Gastroesophageal sphincter (tissue), 4 donors: ENCODE measurements around the gene SLC26A8. TPM values are rescaled to one million over a fixed set of nuclear protein-coding genes. Genes with fewer than 3 reads are reported as not detected.
"Not testable (repeated sequence)": the region's sequence is repeated elsewhere in the genome, so short reads cannot be mapped to it uniquely, and the experiment has no call there.

Experiments
- ATAC-seq: fragments of 150-250 bp; one replicate; pipeline ENCODE4 v1.9.1; 2016; ENCODE audit warnings: mild to moderate bottlenecking, moderate library complexity
- H3K27ac ChIP-seq, 4 donors: fragments of 200-600 bp; sonication (generic) in 3 of 4; 1 replicate in 3 of 4; 2 replicates in 1 of 4; pipeline ENCODE4 v1.5.1; 2016 to 2019
- H3K27me3 ChIP-seq: fragments of 200-600 bp; sonication (generic); one replicate; pipeline ENCODE4 v1.5.1; 2019
- H3K36me3 ChIP-seq, 2 donors: fragments of 200-600 bp; sonication (generic); one replicate each; pipeline ENCODE4 v1.5.1; 2019; ENCODE audit warnings: control low read depth in 1 of 2
- H3K4me1 ChIP-seq, 3 donors: fragments of 200-600 bp; sonication (generic); 1 replicate in 2 of 3; 2 replicates in 1 of 3; pipeline ENCODE4 v1.5.1; 2016 to 2019; ENCODE audit warnings: control low read depth in 2 of 3
- H3K4me3 ChIP-seq, 2 donors: fragments of 200-600 bp; sonication (generic); one replicate each; pipeline ENCODE4 v1.5.1; 2019; ENCODE audit warnings: mild to moderate bottlenecking in 1 of 2, moderate library complexity in 1 of 2
- H3K9me3 ChIP-seq, 3 donors: fragments of 200-600 bp; sonication (generic); one replicate each; pipeline ENCODE4 v1.5.1; 2017 to 2019; ENCODE audit warnings: control low read depth in 2 of 3
- EP300 ChIP-seq: sonication (generic); formaldehyde crosslinking; IDR thresholded peaks from one replicate; pipeline ENCODE4 v1.6.1; 2017; ENCODE audit warnings: antibody characterized with exemption, mild to moderate bottlenecking
- POLR2A ChIP-seq, 2 donors: fragments of 450-650 bp; IDR thresholded peaks; one replicate each; pipeline ENCODE4 v1.6.1; 2017; ENCODE audit warnings: antibody characterized with exemption in 2 of 2, mild to moderate bottlenecking in 2 of 2, moderate library complexity in 1 of 2
- POLR2AphosphoS5 ChIP-seq: sonication (generic); formaldehyde crosslinking; IDR thresholded peaks from one replicate; pipeline ENCODE4 v1.6.1; 2017; ENCODE audit warnings: antibody characterized with exemption
- WGBS, 2 donors: methylation state at CpG; one replicate each; pipeline ENCODE4 v1.1.5; 2018; ENCODE audit warnings: low coverage in 1 of 2; 5-methylcytosine and 5-hydroxymethylcytosine counted together
- total RNA-seq, 4 donors: library from RNA; depleted of rRNA; stranded (reverse); fragments of >200 nt; gene quantifications; one replicate each; pipeline ENCODE4 v1.1.0, GENCODE V29; 2016
- TF ChIP-seq, protein P1 (sequence below), 4 experiments: fragments of 200-600 bp in 2 of 4; fragments of 450-650 bp in 2 of 4; sonication (generic) in 1 of 4; IDR thresholded peaks; one replicate each; pipeline ENCODE4 v1.5.1; 2017 to 2019; ENCODE audit warnings: antibody characterized with exemption in 4 of 4, mild to moderate bottlenecking in 2 of 4, moderate library complexity in 2 of 4

SLC26A8 gene
- total RNA-seq, 4 donors from 2014 or later: not detected

DNA sequence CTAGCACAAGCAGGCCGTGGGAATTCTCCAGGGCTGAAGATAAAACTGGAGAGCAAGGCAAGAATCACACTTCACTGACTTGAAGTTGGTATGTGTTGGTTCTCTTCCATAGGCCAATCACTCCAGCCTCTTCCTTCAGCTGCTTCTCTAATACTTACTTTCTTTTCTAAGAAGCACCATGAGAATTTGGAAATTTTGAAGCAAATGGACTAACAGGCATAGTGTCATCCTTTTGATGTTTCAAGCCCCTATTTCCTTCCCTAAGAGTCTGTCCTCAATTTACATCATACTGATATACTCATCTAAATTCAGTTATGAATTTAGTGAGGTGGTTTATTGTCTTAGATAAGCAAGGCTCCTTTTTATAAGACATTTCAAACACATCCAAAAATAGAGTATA is 24.0 kb downstream of the SLC26A8 start:
- 73% methylated on average over 1 of the region's 1 CpG; no CpG with 5 or more reads in 1 of the 2 donors for WGBS, 2 donors
- Histone ChIP-seq H3K27ac (no peak overlapping the region), H3K9me3 (no peaks in the 10 kb centered on the region), H3K27me3 (no peaks in the 10 kb centered on the region), H3K4me1 (no peaks in the 10 kb centered on the region), H3K4me3 (no peak overlapping the region), H3K36me3 (no peaks in the 10 kb centered on the region)
- TF ChIP-seq POLR2AphosphoS5: no peak
- TF ChIP-seq POLR2A (IDR thresholded peaks at IDR 0.05): no peak
- TF ChIP-seq, protein P1, sequence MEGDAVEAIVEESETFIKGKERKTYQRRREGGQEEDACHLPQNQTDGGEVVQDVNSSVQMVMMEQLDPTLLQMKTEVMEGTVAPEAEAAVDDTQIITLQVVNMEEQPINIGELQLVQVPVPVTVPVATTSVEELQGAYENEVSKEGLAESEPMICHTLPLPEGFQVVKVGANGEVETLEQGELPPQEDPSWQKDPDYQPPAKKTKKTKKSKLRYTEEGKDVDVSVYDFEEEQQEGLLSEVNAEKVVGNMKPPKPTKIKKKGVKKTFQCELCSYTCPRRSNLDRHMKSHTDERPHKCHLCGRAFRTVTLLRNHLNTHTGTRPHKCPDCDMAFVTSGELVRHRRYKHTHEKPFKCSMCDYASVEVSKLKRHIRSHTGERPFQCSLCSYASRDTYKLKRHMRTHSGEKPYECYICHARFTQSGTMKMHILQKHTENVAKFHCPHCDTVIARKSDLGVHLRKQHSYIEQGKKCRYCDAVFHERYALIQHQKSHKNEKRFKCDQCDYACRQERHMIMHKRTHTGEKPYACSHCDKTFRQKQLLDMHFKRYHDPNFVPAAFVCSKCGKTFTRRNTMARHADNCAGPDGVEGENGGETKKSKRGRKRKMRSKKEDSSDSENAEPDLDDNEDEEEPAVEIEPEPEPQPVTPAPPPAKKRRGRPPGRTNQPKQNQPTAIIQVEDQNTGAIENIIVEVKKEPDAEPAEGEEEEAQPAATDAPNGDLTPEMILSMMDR (IDR thresholded peaks at IDR 0.05): no peak
- no peak for TF ChIP-seq EP300
- ATAC-seq: no peak

DNA sequence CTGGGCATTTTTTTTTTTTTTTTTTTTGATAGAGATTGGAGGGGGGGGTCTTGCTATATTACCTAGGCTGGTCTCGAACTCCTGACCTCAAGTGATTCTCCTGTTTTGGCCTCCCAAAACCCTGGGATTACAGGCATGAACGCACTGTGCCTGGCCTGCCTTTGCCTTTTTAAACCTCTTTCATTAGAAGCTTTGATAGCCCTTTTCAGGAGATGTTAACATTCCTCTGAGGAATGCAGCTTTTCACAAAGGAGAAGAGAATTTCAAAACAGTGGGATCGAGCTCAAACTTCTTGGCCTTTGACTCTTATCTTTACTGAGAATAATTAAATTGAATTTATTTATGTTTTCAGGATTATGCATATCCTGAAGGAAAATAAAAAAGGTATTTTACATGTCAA is 31.3 kb downstream of the SLC26A8 start:
- H3K27ac ChIP-seq: no peak overlapping the region
- H3K36me3 ChIP-seq: no peaks in the 10 kb centered on the region
- ATAC-seq: no peak
- H3K4me1 ChIP-seq: no peaks in the 10 kb centered on the region
- WGBS, 2 donors: 59 to 75% methylated on average over 2 to 3 of the region's 3 CpGs
- H3K9me3 ChIP-seq: no peaks in the 10 kb centered on the region
- no peak overlapping the region for H3K4me3 ChIP-seq
- no peaks in the 10 kb centered on the region for H3K27me3 ChIP-seq
- TF ChIP-seq EP300 (no peak), POLR2AphosphoS5 (no peak), POLR2A (IDR thresholded peaks at IDR 0.05) (no peak)
- TF ChIP-seq, protein P1 (IDR thresholded peaks at IDR 0.05): no peak

DNA sequence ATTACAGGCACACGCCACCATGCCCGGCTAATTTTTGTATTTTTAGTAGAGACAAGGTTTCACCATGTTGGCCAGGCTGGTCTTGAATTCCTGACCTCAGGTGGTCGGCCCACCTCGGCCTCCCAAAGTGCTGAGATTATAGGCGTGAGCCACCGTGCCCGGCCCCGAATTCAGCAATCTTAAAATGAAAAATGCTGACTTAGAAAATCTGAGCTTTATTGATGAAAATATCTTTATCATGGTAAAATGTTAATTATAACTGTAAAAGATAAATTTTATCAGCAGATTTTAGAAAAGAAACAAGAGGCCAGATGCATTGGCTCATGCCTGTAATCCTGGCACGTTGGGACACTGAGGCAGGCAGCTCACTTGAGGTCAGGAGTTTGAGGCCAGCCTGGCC is 36.4 kb downstream of the SLC26A8 start:
- H3K27ac ChIP-seq, H3K4me1 ChIP-seq, H3K9me3 ChIP-seq, H3K4me3 ChIP-seq, H3K27me3 ChIP-seq, ATAC-seq, H3K36me3 ChIP-seq: not testable (repeated sequence)
- WGBS, 2 donors: 80 to 87% methylated on average over 1 to 7 of the region's 9 CpGs

DNA sequence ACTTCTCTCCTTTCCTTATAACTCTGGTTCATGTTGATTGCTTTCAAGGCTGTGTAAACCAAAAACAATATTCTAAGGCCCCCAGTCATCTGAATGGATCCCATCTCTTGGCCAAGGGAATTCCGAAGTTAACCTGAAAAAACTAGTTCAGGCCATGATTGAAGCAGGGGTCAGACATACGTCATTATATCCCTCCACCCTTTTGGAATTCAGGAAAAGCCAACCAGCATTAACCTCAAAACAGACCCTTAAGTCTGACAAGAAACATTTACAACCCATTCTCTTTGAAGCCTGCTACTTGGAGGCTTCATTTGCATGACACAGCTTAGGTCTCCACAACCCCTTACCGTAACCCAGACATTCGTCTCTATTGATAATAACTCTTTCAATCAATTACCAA is 39.7 kb downstream of the SLC26A8 start:
- Histone ChIP-seq H3K4me3 (no peak overlapping the region), H3K27me3 (peaks cover 8% of the 10 kb centered on the region), H3K36me3 (no peaks in the 10 kb centered on the region), H3K4me1 (no peaks in the 10 kb centered on the region), H3K27ac (no peak overlapping the region), H3K9me3 (no peaks in the 10 kb centered on the region)
- TF ChIP-seq EP300 (no peak), POLR2AphosphoS5 (no peak), POLR2A (IDR thresholded peaks at IDR 0.05) (no peak)
- TF ChIP-seq, protein P1 (IDR thresholded peaks at IDR 0.05): no peak
- no peak for ATAC-seq
- 79 to 81% methylated on average over 3 to 4 of the region's 4 CpGs for WGBS, 2 donors

DNA sequence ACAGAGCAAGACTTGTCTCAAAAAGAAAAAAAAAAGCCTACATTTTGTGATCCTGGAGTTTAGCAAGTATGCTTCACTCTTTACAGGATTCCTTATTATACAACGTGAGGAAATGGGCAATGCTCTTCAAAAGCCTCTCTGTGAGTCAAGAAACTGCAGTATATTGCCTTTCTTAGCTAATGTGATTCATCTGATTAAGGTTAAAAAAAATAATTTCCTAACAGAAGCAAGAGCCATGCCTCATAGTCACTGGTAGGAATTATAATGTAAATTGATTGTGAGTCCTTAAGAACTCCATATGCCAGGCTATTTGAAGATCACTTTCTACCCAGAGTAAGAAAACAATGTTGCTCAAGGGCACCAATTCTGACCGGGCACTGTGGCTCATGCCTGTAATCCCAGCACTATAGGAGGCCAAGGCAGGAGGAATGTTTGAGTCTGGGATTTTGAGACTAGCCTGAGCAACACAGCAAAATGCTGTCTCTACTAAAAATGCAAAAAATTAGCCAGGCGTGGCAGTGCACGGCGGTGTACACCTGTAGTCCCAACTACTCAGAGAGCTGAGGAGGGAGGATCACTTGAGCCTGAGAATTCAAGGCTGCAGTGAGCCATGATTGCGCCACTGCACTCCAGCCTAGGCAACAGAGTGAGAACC is 43.3 kb downstream of the SLC26A8 start:
- Histone ChIP-seq H3K27me3 (peaks cover 8% of the 10 kb centered on the region), H3K9me3 (no peaks in the 10 kb centered on the region), H3K4me3 (no peak overlapping the region), H3K27ac (no peak overlapping the region), H3K4me1 (no peaks in the 10 kb centered on the region), H3K36me3 (no peaks in the 10 kb centered on the region)
- WGBS, 2 donors: 79 to 87% methylated on average over 4 to 6 of the region's 6 CpGs
- ATAC-seq: no peak
- TF ChIP-seq EP300 (no peak), POLR2A (IDR thresholded peaks at IDR 0.05) (no peak), POLR2AphosphoS5 (no peak)
- TF ChIP-seq, protein P1 (IDR thresholded peaks at IDR 0.05): no peak

DNA sequence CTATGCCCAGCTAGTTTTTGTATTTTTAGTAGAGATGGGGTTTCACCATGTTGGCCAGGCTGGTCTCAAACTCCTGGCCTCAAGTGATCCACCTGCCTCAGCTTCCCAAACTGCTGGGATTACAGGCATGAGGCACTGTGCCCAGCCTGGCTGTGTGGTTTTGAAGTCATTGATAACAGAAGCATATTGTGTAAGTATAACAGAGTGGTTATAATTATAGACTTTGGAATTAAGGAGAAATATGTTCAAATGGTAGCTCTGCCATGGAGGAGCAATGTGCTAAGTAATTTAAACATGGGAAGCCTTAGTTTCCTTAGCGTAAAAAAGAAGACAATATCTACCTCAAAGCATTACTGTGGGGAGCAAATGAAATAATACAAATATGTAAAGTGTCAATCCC is 44.3 kb downstream of the SLC26A8 start:
- not testable (repeated sequence) for H3K36me3 ChIP-seq, H3K4me3 ChIP-seq, H3K9me3 ChIP-seq, H3K4me1 ChIP-seq, ATAC-seq, H3K27ac ChIP-seq, H3K27me3 ChIP-seq
- 94 to 100% methylated on average over 1 of the region's 1 CpG for WGBS, 2 donors
